ENCODE measurements around the gene ATIC.

Gene ATIC

DNA sequence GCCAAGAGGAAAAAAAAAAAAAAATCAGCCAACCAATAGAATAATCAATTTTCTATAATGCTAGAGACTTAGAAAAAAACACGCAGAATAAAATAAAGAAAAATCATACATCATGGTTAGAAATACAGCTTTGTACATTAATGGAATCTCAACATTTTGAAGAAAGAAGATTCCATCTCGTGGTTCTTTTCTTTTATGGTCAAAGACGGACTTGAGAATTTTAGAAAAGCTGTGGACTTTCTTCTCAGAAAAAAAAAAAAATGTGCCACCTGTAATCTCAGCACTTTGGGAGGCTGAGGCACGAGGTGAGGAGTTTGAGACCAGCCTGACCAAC is 41.8 kb upstream of the ATIC start:
- Histone ChIP-seq H3K4me3 (ENCODE audit: low read depth, low read length) (no peak overlapping the region), H3K27me3 (replicated peaks) (no peaks in the 10 kb centered on the region), H3K36me3 (replicated peaks) (no peaks in the 10 kb centered on the region), H3K27ac (no peak overlapping the region)
- DNase-seq, result no peak
- TF ChIP-seq, protein P1, sequence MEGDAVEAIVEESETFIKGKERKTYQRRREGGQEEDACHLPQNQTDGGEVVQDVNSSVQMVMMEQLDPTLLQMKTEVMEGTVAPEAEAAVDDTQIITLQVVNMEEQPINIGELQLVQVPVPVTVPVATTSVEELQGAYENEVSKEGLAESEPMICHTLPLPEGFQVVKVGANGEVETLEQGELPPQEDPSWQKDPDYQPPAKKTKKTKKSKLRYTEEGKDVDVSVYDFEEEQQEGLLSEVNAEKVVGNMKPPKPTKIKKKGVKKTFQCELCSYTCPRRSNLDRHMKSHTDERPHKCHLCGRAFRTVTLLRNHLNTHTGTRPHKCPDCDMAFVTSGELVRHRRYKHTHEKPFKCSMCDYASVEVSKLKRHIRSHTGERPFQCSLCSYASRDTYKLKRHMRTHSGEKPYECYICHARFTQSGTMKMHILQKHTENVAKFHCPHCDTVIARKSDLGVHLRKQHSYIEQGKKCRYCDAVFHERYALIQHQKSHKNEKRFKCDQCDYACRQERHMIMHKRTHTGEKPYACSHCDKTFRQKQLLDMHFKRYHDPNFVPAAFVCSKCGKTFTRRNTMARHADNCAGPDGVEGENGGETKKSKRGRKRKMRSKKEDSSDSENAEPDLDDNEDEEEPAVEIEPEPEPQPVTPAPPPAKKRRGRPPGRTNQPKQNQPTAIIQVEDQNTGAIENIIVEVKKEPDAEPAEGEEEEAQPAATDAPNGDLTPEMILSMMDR (IDR thresholded peaks at IDR 0.05; ENCODE audit: low read depth, low read length, missing control alignments), result no peak
- in situ Hi-C loops (cut with HindIII; ENCODE audit: low pct_ligation_motif_present, low sequenced_read_pairs), result no loop called here

DNA sequence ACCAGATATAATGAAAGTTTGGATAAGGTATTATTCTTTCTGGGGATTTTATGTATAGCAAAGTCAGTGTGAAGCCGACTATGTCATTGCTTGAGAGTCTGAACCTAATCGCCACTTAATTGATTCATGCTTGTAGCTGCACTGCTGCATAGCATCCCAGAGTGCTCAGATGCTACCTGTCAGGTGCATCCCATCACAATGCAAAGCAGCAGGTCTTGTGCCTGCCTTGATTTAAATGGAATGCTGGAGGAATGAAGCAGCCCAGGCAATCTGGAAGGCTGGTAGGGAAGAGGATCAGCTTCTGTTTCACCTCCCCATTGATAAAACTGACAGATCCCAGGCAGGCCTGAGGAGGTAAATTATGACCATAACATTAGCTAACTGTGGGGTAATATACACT is 40.4 kb upstream of the ATIC start:
- Histone ChIP-seq H3K27ac (no peak overlapping the region), H3K4me3 (ENCODE audit: low read depth, low read length) (no peak overlapping the region), H3K27me3 (replicated peaks) (no peaks in the 10 kb centered on the region), H3K36me3 (replicated peaks) (no peaks in the 10 kb centered on the region)
- TF ChIP-seq, protein P1 (IDR thresholded peaks at IDR 0.05; ENCODE audit: low read depth, low read length, missing control alignments), result no peak
- no peak for DNase-seq
- in situ Hi-C loops (cut with HindIII; ENCODE audit: low pct_ligation_motif_present, low sequenced_read_pairs), result no loop called here

DNA sequence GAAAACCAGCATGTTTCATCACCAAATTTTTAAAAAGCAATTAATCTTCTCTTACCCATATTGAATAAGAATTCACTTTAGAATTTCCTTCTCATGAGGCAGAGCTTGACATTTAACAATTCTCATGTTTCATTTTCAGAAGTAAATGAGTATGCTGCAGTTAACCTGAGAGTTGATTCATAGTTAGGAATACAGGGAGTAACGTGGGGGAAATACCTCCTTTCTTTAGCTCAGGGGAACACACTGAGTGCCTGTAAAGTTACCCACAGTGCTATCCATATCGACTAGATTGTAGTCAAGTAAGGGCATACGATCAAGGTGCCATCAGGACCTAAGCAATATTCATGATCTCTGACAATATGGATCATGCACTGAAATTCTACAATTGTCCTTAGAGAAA is 38.9 kb upstream of the ATIC start:
- H3K36me3 ChIP-seq (replicated peaks), result no peaks in the 10 kb centered on the region
- TF ChIP-seq, protein P1 (IDR thresholded peaks at IDR 0.05; ENCODE audit: low read depth, low read length, missing control alignments), result no peak
- no peak overlapping the region for H3K4me3 ChIP-seq (ENCODE audit: low read depth, low read length)
- in situ Hi-C loops (cut with HindIII; ENCODE audit: low pct_ligation_motif_present, low sequenced_read_pairs), result no loop called here
- DNase-seq, result no peak
- H3K27ac ChIP-seq, result no peak overlapping the region
- H3K27me3 ChIP-seq (replicated peaks), result no peaks in the 10 kb centered on the region

DNA sequence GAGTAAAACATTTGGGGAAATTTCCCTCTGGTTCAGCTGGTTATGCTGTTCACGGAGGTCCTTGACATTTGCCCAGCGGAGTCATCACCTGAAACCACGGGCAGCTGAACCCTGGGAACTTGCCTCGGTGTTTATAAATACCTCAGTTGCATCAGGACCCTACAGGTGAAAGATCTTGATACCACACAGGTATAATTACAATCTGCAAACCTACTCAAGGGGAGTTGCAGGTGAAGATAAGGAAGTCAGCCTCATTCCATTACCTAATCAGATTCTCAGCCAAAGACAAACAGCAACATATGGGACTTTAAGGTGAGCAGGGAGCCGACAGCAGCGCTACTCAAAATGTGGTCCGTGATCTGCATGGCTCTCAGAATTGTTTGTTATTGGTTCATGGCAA is 37.0 kb upstream of the ATIC start:
- Histone ChIP-seq H3K4me3 (ENCODE audit: low read depth, low read length) (no peak overlapping the region), H3K36me3 (replicated peaks) (no peaks in the 10 kb centered on the region), H3K27me3 (replicated peaks) (no peaks in the 10 kb centered on the region), H3K27ac (no peak overlapping the region)
- no peak for DNase-seq
- TF ChIP-seq, protein P1 (IDR thresholded peaks at IDR 0.05; ENCODE audit: low read depth, low read length, missing control alignments), result no peak
- in situ Hi-C loops (cut with HindIII; ENCODE audit: low pct_ligation_motif_present, low sequenced_read_pairs), result no loop called here

DNA sequence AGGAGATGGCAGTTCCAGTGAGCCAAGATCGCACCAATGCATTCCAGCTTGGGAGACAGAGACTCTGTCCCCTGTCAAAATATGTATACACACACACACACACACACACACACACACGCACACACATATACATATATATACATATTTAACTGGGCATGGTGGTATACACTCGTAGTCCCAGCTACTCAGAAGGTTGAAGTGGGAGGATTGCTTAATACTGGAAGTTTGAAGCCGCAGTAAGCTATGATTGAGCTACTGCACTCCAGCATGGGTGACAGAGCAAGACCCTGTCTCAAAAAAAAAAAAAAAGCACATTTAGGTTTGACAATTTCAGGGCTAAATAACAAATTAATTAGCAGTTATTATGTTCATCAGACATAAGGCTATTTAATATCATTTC is 36.0 kb upstream of the ATIC start:
- TF ChIP-seq, protein P1 (IDR thresholded peaks at IDR 0.05; ENCODE audit: low read depth, low read length, missing control alignments), result no peak

DNA sequence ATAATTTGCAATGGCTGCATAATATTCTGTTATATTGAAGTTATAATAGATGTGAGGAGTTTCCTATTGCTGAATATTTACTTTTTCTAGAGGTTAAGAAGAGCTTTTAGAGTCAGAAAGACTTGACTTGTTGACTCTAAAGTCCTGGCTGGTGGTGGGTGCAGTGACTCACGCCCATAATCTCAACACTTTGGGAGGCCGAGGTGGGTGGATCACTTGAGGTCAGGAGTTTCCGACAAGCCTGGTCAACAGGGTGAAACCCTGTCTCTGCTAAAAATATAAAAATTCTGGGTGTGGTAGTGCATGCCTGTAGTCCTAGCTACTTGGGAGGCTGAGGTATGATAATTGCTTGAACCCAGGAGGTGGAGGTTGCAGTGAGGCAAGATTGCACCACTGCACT is 33.9 kb upstream of the ATIC start:
- no peaks in the 10 kb centered on the region for H3K27me3 ChIP-seq (replicated peaks)
- H3K27ac ChIP-seq, result no peak overlapping the region
- DNase-seq, result peak; percentile 23
- H3K36me3 ChIP-seq (replicated peaks), result no peaks in the 10 kb centered on the region
- no peak overlapping the region for H3K4me3 ChIP-seq (ENCODE audit: low read depth, low read length)
- TF ChIP-seq, protein P1 (IDR thresholded peaks at IDR 0.05; ENCODE audit: low read depth, low read length, missing control alignments), result no peak
- in situ Hi-C loops (cut with HindIII; ENCODE audit: low pct_ligation_motif_present, low sequenced_read_pairs), result no loop called here

More for the DNA sequence above, 36.0 kb upstream of the ATIC start:
- in situ Hi-C loops (cut with HindIII; ENCODE audit: low pct_ligation_motif_present, low sequenced_read_pairs), result no loop called here
- Histone ChIP-seq H3K27ac (no peak overlapping the region), H3K4me3 (ENCODE audit: low read depth, low read length) (no peak overlapping the region), H3K27me3 (replicated peaks) (no peaks in the 10 kb centered on the region), H3K36me3 (replicated peaks) (no peaks in the 10 kb centered on the region)
- DNase-seq, result no peak
